Mesenchymal stem cell (in vitro differentiated cells and primary cell): ENCODE results near the gene NEDD9. TPM values are rescaled to one million over a fixed set of nuclear protein-coding genes. Genes with fewer than 3 reads are reported as not detected.

Experiments used
- DNase-seq: peaks from one replicate; pipeline ENCODE4 v3.0.0-alpha.2; 2013
- H2AFZ ChIP-seq: one replicate; pipeline ENCODE4 v1.6.1; 2013; ENCODE audit warnings: low read depth, mild to moderate bottlenecking, control low read depth, inconsistent platforms, low read length, moderate library complexity
- H2AK5ac ChIP-seq: 2 replicates; pipeline ENCODE4 v1.6.1; 2013; ENCODE audit warnings: low read length, moderate library complexity, mild to moderate bottlenecking, inconsistent platforms; ENCODE audit not compliant: severe bottlenecking
- H2BK120ac ChIP-seq: one replicate; pipeline ENCODE4 v1.6.1; 2013; ENCODE audit warnings: low read depth, mild to moderate bottlenecking, inconsistent platforms, low read length, moderate library complexity
- H2BK12ac ChIP-seq, 2 experiments: one replicate each; pipeline ENCODE4 v1.6.1; 2013; ENCODE audit warnings: inconsistent platforms in 2 of 2, low read length in 2 of 2, mild to moderate bottlenecking in 2 of 2, moderate library complexity in 2 of 2, control low read depth in 1 of 2
- H2BK15ac ChIP-seq: one replicate; pipeline ENCODE4 v1.6.1; 2013; ENCODE audit warnings: mild to moderate bottlenecking, low read depth, inconsistent platforms; ENCODE audit not compliant: poor library complexity, severe bottlenecking
- H2BK5ac ChIP-seq: 2 replicates; pipeline ENCODE4 v1.6.1; 2013; ENCODE audit warnings: low read depth, mild to moderate bottlenecking, low read length, control low read depth, inconsistent platforms; ENCODE audit not compliant: poor library complexity, severe bottlenecking
- H3K14ac ChIP-seq, 2 experiments: one replicate each; pipeline ENCODE4 v1.6.1; 2013; ENCODE audit warnings: inconsistent platforms in 2 of 2, low read length in 2 of 2, control low read depth in 1 of 2, mild to moderate bottlenecking in 1 of 2, moderate library complexity in 1 of 2
- H3K18ac ChIP-seq, 2 experiments: one replicate each; pipeline ENCODE4 v1.6.1; 2013; ENCODE audit warnings: inconsistent platforms in 2 of 2, low read length in 2 of 2, control low read depth in 1 of 2, low read depth in 1 of 2, mild to moderate bottlenecking in 1 of 2
- H3K23ac ChIP-seq, 2 experiments: one replicate each; pipeline ENCODE4 v1.6.1; 2013; ENCODE audit warnings: inconsistent platforms in 2 of 2, low read length in 2 of 2, mild to moderate bottlenecking in 2 of 2, moderate library complexity in 2 of 2, control low read depth in 1 of 2
- H3K27ac ChIP-seq: 2 replicates; pipeline ENCODE4 v1.5.1; 2013; ENCODE audit warnings: mild to moderate bottlenecking, moderate library complexity, low read length, control low read depth, inconsistent platforms; ENCODE audit not compliant: poor library complexity, severe bottlenecking
- H3K27me3 ChIP-seq, 2 experiments: 2 replicates each; pipeline versions ENCODE4 v1.6.1 to v1.7.0; 2013; ENCODE audit warnings: low read length in 2 of 2, mild to moderate bottlenecking in 2 of 2, moderate library complexity in 2 of 2, control low read depth in 1 of 2, inconsistent platforms in 1 of 2; ENCODE audit not compliant: control insufficient read depth in 1 of 2, insufficient read depth in 1 of 2
- H3K36me3 ChIP-seq, 2 experiments: 2 replicates each; pipeline versions ENCODE4 v1.6.1 to v1.7.0; 2013; ENCODE audit warnings: low read length in 2 of 2, control low read depth in 1 of 2, inconsistent platforms in 1 of 2, low read depth in 1 of 2, mild to moderate bottlenecking in 1 of 2; ENCODE audit not compliant: insufficient read depth in 2 of 2, control insufficient read depth in 1 of 2
- H3K4ac ChIP-seq, 2 experiments: one replicate each; pipeline ENCODE4 v1.6.1; 2013; ENCODE audit warnings: inconsistent platforms in 2 of 2, low read length in 2 of 2, mild to moderate bottlenecking in 2 of 2, moderate library complexity in 2 of 2, control low read depth in 1 of 2, low read depth in 1 of 2
- H3K4me1 ChIP-seq: 2 replicates; pipeline ENCODE4 v1.6.1; 2013; ENCODE audit warnings: low read depth, low read length, control low read depth; ENCODE audit not compliant: control insufficient read depth, insufficient read depth
- H3K4me2 ChIP-seq: 2 replicates; pipeline ENCODE4 v1.6.1; 2013; ENCODE audit warnings: low read length, mild to moderate bottlenecking, inconsistent platforms; ENCODE audit not compliant: poor library complexity, severe bottlenecking
- H3K4me3 ChIP-seq, 2 experiments: 2 replicates each; pipeline versions ENCODE4 v1.5.1 to v1.7.0; 2013; ENCODE audit warnings: low read length in 2 of 2, mild to moderate bottlenecking in 2 of 2, control low read depth in 1 of 2, low read depth in 1 of 2; ENCODE audit not compliant: insufficient read depth in 1 of 2
- H3K79me1 ChIP-seq: replicated peaks from 2 replicates; pipeline ENCODE4 v1.6.1; 2013; ENCODE audit warnings: mild to moderate bottlenecking, control low read depth, low read length, inconsistent platforms; ENCODE audit not compliant: poor library complexity, severe bottlenecking
- H3K9ac ChIP-seq: 2 replicates; pipeline ENCODE4 v1.7.0; 2013; ENCODE audit warnings: mild to moderate bottlenecking, low read length, moderate library complexity
- H3K9me3 ChIP-seq: 2 replicates; pipeline ENCODE4 v1.7.0; 2013; ENCODE audit warnings: mild to moderate bottlenecking, low read length; ENCODE audit not compliant: control insufficient read depth
- H4K8ac ChIP-seq: one replicate; pipeline ENCODE4 v1.6.1; 2013; ENCODE audit warnings: inconsistent platforms, mild to moderate bottlenecking, low read length, moderate library complexity
- H4K91ac ChIP-seq: one replicate; pipeline ENCODE4 v1.6.1; 2013; ENCODE audit warnings: mild to moderate bottlenecking, low read length, inconsistent platforms
- WGBS: methylation state at CpG from one replicate; pipeline ENCODE4 v1.1.7; 2013; ENCODE audit warnings: mixed read lengths; 5-methylcytosine and 5-hydroxymethylcytosine counted together
- polyA plus RNA-seq, 2 experiments: library from polyadenylated mRNA; stranded (reverse); fragments of 200-250 nt; gene quantifications; one replicate each; pipeline ENCODE4 v1.2.3, GENCODE V29; 2013

The NEDD9 gene
- 6.1 TPM for polyA plus RNA-seq (2013, experiment 1 of 2)
- 6.1 TPM for polyA plus RNA-seq (2013, experiment 2 of 2)

- Histone ChIP-seq H2BK12ac (peak within 1 kb of the TSS; percentile 32 to 77), H2BK5ac (peak within 1 kb of the TSS; percentile 46), H2BK15ac (peak within 1 kb of the TSS; percentile 75), H3K14ac (no peak within 1 kb of the TSS), H3K9ac (peak within 1 kb of the TSS; percentile 93), H3K27me3 (no peaks in the 10 kb centered on the region), H3K4me1 (peaks cover 14% of the 10 kb centered on the region), H4K91ac (no peak within 1 kb of the TSS), H3K36me3 (no peaks in the 10 kb centered on the region), H3K23ac (no peak within 1 kb of the TSS), H3K4ac (peak within 1 kb of the TSS in 1 of 2 experiments; percentile 73), H3K9me3 (no peaks in the 10 kb centered on the region), H3K79me1 (peaks cover 6% of the 10 kb centered on the region), H2BK120ac (no peak within 1 kb of the TSS), H3K27ac (peak within 1 kb of the TSS; percentile 83), H3K4me3 (peak within 1 kb of the TSS; percentile 80 to 86), H3K18ac (peak within 1 kb of the TSS; percentile 66 to 69), H4K8ac (peak within 1 kb of the TSS; percentile 47), H2AK5ac (peak within 1 kb of the TSS; percentile 4), H2AFZ (no peak within 1 kb of the TSS), H3K4me2 (peak within 1 kb of the TSS; percentile 78)
- DNase-seq, result peak; percentile 99
- WGBS, result under 1% methylated on average over 20 of the region's 24 CpGs
Measured at GRCh38 chr6:11232193-11232769, at the start of gene NEDD9. NEDD9 (minus strand) TSS chr6:11232668; CDS start chr6:11232515, 153 bp downstream.

- no peak overlapping the region for H2BK120ac ChIP-seq
- no peak overlapping the region for H3K23ac ChIP-seq
- H3K4me1 ChIP-seq, result peaks cover 9% of the 10 kb centered on the region
- no peak overlapping the region for H2BK12ac ChIP-seq
- H3K79me1 ChIP-seq, result no peaks in the 10 kb centered on the region
- no peak overlapping the region for H4K8ac ChIP-seq
- H3K4me2 ChIP-seq, result no peak overlapping the region
- H2AK5ac ChIP-seq, result peak overlapping the region; percentile 13
- no peaks in the 10 kb centered on the region for H3K9me3 ChIP-seq
- H3K4ac ChIP-seq, result no peak overlapping the region
- no peaks in the 10 kb centered on the region for H3K36me3 ChIP-seq
- H3K18ac ChIP-seq, result no peak overlapping the region
- WGBS, result 96% methylated on average over 2 of the region's 2 CpGs
- H4K91ac ChIP-seq, result no peak overlapping the region
- H3K27ac ChIP-seq, result no peak overlapping the region
- H3K9ac ChIP-seq, result no peak overlapping the region
- no peaks in the 10 kb centered on the region for H3K27me3 ChIP-seq
- no peak overlapping the region for H3K14ac ChIP-seq
- DNase-seq, result no peak
- no peak overlapping the region for H2BK5ac ChIP-seq
- no peak overlapping the region for H2BK15ac ChIP-seq
- H3K4me3 ChIP-seq, result no peak overlapping the region
- H2AFZ ChIP-seq, result no peak overlapping the region
Measured at GRCh38 chr6:11282245-11282644, 49.8 kb upstream of the NEDD9 start.

- H3K4me3 ChIP-seq, result no peak overlapping the region
- H3K14ac ChIP-seq, result no peak overlapping the region
- H3K79me1 ChIP-seq, result no peaks in the 10 kb centered on the region
- H3K18ac ChIP-seq, result no peak overlapping the region
- H3K9ac ChIP-seq, result no peak overlapping the region
- no peak overlapping the region for H3K23ac ChIP-seq
- H2BK120ac ChIP-seq, result no peak overlapping the region
- peak overlapping the region in 1 of 2 experiments; percentile 0 for H2BK12ac ChIP-seq
- H3K27me3 ChIP-seq, result no peaks in the 10 kb centered on the region
- no peaks in the 10 kb centered on the region for H3K36me3 ChIP-seq
- H3K9me3 ChIP-seq, result no peaks in the 10 kb centered on the region
- no peak overlapping the region for H2BK5ac ChIP-seq
- no peak overlapping the region for H2AK5ac ChIP-seq
- H3K4me2 ChIP-seq, result no peak overlapping the region
- H4K91ac ChIP-seq, result peak overlapping the region; percentile 2
- H4K8ac ChIP-seq, result no peak overlapping the region
- no peak overlapping the region for H2AFZ ChIP-seq
- H2BK15ac ChIP-seq, result no peak overlapping the region
- no peak for DNase-seq
- no peak overlapping the region for H3K27ac ChIP-seq
- peaks cover 14% of the 10 kb centered on the region for H3K4me1 ChIP-seq
- H3K4ac ChIP-seq, result no peak overlapping the region
- 93% methylated on average over 3 of the region's 4 CpGs for WGBS
Measured at GRCh38 chr6:11280394-11280793, 47.9 kb upstream of the NEDD9 start.

- 94% methylated on average over 8 of the region's 17 CpGs for WGBS
- Histone ChIP-seq H2AFZ (no peak overlapping the region), H3K36me3 (no peaks in the 10 kb centered on the region), H2BK15ac (no peak overlapping the region), H2BK5ac (no peak overlapping the region), H3K4me2 (no peak overlapping the region), H4K8ac (no peak overlapping the region), H3K27me3 (no peaks in the 10 kb centered on the region), H3K4ac (no peak overlapping the region), H2BK12ac (no peak overlapping the region), H3K18ac (no peak overlapping the region), H3K14ac (no peak overlapping the region), H3K27ac (no peak overlapping the region), H2BK120ac (no peak overlapping the region), H2AK5ac (no peak overlapping the region), H4K91ac (no peak overlapping the region), H3K23ac (no peak overlapping the region), H3K4me1 (peaks cover 14% of the 10 kb centered on the region), H3K9ac (no peak overlapping the region), H3K4me3 (no peak overlapping the region), H3K9me3 (no peaks in the 10 kb centered on the region), H3K79me1 (no peaks in the 10 kb centered on the region)
- no peak for DNase-seq
Measured at GRCh38 chr6:11279284-11279689, 46.8 kb upstream of the NEDD9 start.
